Smooth muscle cell of the pulmonary artery (primary cell): ENCODE data around the gene HDGFL2. TPM values are rescaled to one million over a fixed set of nuclear protein-coding genes. Genes with fewer than 3 reads are reported as not detected.

Source experiments
- total RNA-seq: library from RNA; depleted of rRNA; stranded (reverse); fragments of >200 nt; gene quantifications from 2 replicates; pipeline ENCODE4 v1.2.3, GENCODE V29; 2014

Gene HDGFL2
- total RNA-seq, result 34.7 and 38.0 TPM in 2 replicates

DNA sequence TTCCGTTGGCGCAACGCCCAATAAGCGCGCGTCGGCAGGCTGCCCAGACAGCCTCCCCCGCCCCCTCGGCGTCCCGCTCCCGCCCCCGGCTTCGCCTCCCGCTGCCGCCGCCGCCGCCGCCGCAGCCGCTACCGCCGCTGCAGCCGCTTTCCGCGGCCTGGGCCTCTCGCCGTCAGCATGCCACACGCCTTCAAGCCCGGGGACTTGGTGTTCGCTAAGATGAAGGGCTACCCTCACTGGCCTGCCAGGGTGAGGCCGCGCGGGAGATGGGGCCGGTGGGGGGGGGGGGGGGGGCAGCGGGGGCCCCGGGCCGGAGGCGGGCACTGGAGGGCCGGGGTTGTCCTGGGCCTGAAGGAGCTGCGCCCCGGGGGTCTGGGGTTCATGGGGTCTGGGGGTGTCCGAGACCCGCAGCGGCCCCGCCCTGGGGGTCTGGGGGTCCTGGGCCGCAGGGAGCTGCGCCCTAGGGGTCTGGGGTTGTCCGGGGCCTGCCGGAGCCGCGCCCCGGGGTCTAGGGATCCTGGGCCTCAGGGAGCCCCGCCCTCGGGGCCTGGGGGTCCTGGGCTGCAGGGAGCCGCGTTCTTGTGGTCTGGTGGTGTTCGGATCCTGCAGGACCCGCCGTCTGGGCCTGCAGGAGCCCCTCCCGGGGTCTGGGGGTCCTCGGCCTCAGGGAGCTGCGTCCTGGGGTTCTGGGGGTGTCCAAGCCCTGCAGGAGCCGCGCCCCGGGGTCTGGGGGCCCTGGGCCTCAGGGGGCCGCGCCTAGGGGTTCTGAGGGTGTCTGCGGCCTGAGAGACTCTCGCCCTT is at the start of gene HDGFL2:
Gene HDGFL2, plus strand, starts transcription at position 124 of the 801 bp plus-strand sequence. Its CDS starts 54 bp downstream, at position 178.

DNA sequence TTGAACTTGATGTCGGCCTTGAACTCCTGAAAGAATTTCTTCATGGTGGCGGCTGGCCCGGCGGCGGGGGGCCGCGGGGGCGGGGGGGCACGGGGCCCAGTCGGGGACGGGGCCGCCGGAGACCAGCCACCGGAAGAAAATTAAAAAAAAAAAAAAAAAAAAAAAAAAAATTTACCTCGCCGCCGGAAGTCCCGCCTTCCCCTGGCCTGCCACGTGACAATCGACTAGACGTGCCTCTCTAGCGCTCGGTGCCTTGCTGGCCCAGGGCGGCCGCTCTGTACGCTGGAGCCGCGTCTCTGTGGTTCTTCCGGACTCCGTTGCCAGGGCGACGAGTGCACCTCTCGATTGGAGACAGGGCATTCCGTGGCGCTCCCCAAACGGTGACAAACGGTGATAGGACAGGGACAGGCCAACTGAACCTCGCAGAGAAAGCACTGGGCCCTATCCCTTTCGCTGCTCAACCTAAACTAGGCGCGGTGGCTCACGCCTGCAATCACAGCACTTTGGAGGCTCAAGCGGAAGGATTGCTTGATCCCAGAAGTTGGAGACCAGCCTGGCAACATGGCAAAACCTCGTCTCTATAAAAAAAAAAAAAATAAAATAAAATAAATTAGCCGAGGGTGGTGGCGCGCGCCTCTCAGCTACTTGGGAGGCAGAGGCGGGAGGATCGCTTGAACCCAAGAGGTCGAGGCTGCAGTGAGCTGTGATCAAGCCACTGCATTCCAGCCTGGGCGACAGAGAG is 14.3 kb upstream of the HDGFL2 start, which contains the start of gene UBXN6:
Gene UBXN6, minus strand, starts transcription at position 141 of the 742 bp plus-strand sequence. Its CDS starts 97 bp downstream, at position 44.

DNA sequence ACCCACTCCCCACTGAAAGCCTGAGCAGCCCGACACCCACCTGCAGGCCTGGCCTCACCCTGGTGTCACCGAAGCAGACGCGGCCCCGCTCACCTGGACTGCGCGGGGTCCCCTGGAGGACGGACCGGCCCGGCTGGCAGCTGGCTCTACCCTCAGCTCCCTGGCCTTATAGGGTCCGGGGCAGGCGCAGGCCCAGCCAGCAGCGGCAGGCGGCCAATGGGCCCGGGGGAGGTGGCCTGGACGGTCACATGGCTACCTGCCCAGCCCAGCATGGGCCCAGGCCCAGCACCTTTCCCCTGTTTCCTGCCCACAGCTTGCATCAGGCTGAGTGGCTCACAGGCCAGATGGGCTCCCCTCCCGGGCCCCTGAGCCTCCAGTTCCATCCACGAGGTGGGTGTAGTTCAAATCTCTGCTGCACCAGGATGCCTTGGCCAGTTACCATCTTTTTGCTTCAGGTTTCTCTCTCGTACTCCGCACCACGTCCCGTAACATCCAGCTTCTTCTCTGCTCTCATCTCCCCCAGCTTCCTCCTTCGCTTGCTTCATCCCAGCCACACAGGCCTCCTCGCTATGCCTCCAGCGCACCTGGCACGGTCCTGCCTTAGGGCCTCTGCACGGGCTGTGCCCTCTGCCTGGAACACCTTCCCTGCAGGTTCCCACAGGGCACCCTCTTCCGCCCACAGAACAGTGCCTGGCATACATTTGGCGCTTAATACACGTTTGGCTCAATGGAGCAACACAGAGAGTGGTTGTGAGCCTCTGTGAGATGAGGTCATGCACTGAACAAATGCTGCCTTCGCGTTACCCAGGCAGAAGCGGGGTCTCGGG is 46.5 kb downstream of the HDGFL2 start, which contains the start of gene PLIN4:
Gene PLIN4, minus strand, starts transcription at position 142 of the 827 bp plus-strand sequence. CDS start 214 bp downstream, outside the sequence.

DNA sequence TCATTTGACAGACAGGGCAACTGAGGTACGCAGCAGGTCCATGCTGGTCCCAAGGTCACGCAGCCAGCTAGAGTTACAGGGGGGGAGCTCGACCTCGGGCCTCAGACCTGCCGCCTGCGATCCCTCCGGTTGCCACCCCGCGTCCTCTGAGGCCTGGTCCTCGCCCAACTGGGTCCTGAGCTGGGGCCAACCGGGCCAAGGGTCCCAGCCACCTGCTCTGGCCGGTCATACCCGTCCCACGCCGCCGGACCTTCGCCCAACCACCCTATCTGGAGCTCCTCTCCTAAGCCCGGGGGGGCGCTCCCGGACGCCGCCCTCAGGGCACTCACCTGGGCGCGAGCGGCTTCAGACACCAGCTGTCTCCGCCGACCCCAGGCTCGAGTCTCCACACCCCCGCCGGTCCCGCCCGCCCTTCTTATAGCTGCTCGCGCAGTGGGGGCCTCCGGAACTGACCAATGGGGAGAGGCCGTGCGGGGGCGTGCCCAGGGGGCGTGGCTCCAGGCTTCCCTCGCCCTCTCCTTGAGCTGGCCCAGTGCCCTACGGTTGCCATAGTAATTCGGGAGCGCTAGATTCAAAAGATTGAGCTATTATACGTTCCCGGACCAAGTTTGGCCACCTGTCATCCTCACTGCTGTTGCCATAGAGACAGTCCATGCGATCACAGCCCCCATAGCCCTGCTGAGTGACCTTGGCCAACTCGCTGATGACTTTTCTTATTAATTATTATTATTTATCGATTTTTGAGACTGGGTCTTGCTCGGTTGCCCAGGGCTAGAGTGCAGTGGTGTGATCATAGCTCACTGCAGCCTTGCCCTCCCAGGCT is 63.0 kb downstream of the HDGFL2 start, which contains the start of gene PLIN5:
Gene PLIN5, minus strand, starts transcription at position 389 of the 823 bp plus-strand sequence. CDS start 1,150 bp downstream, outside the sequence.

DNA sequence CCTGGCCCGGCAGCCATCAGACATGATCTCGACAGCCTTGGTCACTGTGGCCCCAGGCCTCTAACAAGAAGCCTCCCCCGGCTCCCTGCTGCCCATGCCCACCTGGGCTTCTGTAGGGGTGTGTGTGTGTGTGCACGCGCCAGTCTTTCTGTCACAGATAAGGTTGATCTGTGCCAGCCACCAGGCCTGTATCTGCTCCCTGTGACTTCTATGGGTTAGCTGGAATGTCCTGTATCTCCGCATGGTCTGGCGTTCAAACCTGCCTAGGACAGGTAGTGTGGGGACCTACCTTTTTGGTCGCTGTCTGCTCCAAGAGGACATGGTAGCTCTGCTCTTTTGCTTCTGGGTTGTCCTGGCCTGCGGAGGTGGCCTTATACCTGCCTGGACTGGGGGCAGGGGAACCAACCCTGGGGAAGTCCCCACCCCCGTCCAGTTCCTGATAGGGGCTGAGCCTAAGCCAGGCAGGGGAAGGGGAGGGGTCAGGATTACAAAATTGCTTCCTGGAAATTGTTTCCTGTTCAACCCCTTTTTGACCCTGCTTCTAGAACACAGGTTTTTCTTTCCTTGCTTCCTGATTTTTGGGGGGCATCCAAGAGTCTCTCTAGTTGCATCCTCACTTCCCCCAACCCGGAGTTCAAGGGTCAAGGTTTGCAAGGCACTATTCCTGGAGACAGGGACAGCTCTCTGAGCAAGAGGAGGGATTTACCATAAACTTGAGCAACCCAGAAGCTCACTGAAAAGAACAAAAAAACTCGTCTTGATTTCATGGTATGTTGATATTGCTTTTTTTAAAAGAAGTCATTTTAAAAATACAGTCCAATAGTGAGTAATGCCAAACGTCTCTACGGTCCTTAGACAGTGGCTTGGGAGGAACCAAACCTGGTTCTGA is 67.8 kb downstream of the HDGFL2 start, which contains the start of gene LRG1:
Gene LRG1, minus strand, starts transcription at position 344 of the 889 bp plus-strand sequence. Its CDS starts 23 bp downstream, at position 321.

Other genes with a start within 250 kb of the HDGFL2 start
- gene EBI3, start 242.8 kb upstream of the HDGFL2 start, total RNA-seq, result 0.10 TPM in 1 of 2 replicates, not detected in the other
- gene YJU2, start 225.2 kb upstream of the HDGFL2 start, total RNA-seq, result 9.7 and 12.1 TPM in 2 replicates
- not detected in 2 replicates for gene SHD, start 193.0 kb upstream of the HDGFL2 start, total RNA-seq
- gene TMIGD2, start 169.9 kb upstream of the HDGFL2 start, total RNA-seq, result not detected in 2 replicates
- 7.8 and 10.4 TPM in 2 replicates for gene FSD1, start 167.7 kb upstream of the HDGFL2 start, total RNA-seq
- gene STAP2, start 133.5 kb upstream of the HDGFL2 start, total RNA-seq, result 0.73 and 2.2 TPM in 2 replicates
- 3.9 and 6.9 TPM in 2 replicates for gene MPND, start 128.7 kb upstream of the HDGFL2 start, total RNA-seq
- 40.9 and 45.2 TPM in 2 replicates for gene SH3GL1, start 71.8 kb upstream of the HDGFL2 start, total RNA-seq
- 6.6 and 6.8 TPM in 2 replicates for gene CHAF1A, start 69.7 kb upstream of the HDGFL2 start, total RNA-seq
- gene UBXN6, start 14.5 kb upstream of the HDGFL2 start, total RNA-seq, result 88.3 and 94.6 TPM in 2 replicates
- 0.26 and 2.9 TPM in 2 replicates for gene PLIN4, start 46.2 kb downstream of the HDGFL2 start, total RNA-seq
- not detected in 2 replicates for gene PLIN5, start 62.9 kb downstream of the HDGFL2 start, total RNA-seq
- not detected in 2 replicates for gene LRG1, start 67.7 kb downstream of the HDGFL2 start, total RNA-seq
- 0.20 TPM in 2 replicates for gene SEMA6B, start 87.4 kb downstream of the HDGFL2 start, total RNA-seq
- 2.0 and 2.1 TPM in 2 replicates for gene TNFAIP8L1, start 167.2 kb downstream of the HDGFL2 start, total RNA-seq
- 271 and 327 TPM in 2 replicates for gene MYDGF, start 198.0 kb downstream of the HDGFL2 start, total RNA-seq